Frontal cortex (tissue), 1 donor: Measurements from ENCODE around the gene ZER1. TPM values are rescaled to one million over a fixed set of nuclear protein-coding genes. Genes with fewer than 3 reads are reported as not detected.

ENCODE experiments used
- small RNA-seq: library from RNA; depleted of rRNA; stranded (forward); fragments of <200 nt; gene quantifications from one replicate; pipeline ENCODE3, GENCODE V24; 2014
- total RNA-seq: library from RNA; depleted of rRNA; stranded (reverse); fragments of >200 nt; gene quantifications from one replicate; pipeline ENCODE4 v1.2.3, GENCODE V29; 2014

Gene ZER1
- total RNA-seq, 1 donor from 2014 or later, result 20.4 TPM

Small RNA genes lying within 50 kb of the gene (small RNA-seq; reads per million reads assigned to genes)
- gene RF00017 (not detected), gene RN7SL560P (not detected)

Other genes starting within 250 kb of the ZER1 start
- gene SPTAN1, start 219.3 kb downstream of the ZER1 start, total RNA-seq, result 810 TPM
- 31.4 TPM for gene DYNC2I2, start 115.1 kb downstream of the ZER1 start, total RNA-seq
- 846 TPM for gene SET, start 82.7 kb downstream of the ZER1 start, total RNA-seq
- 0.41 TPM for gene PKN3, start 69.4 kb downstream of the ZER1 start, total RNA-seq
- 1.2 TPM for gene ZDHHC12, start 47.8 kb downstream of the ZER1 start, total RNA-seq
- 6.5 TPM for gene TBC1D13, start 15.3 kb upstream of the ZER1 start, total RNA-seq
- 21.6 TPM for gene ENDOG, start 46.6 kb upstream of the ZER1 start, total RNA-seq
- 10.2 TPM for gene SPOUT1, start 57.9 kb upstream of the ZER1 start, total RNA-seq
- 9.8 TPM for gene KYAT1, start 110.0 kb upstream of the ZER1 start, total RNA-seq
- gene LRRC8A, start 110.2 kb upstream of the ZER1 start, total RNA-seq, result 19.6 TPM
- 1.2 TPM for gene PHYHD1, start 149.1 kb upstream of the ZER1 start, total RNA-seq
- gene DOLK, start 175.7 kb upstream of the ZER1 start, total RNA-seq, result 18.3 TPM
- gene NUP188, start 175.8 kb upstream of the ZER1 start, total RNA-seq, result 22.0 TPM